H9 (cell line): ENCODE results near the gene PDGFB. TPM values are rescaled to one million over a fixed set of nuclear protein-coding genes. Genes with fewer than 3 reads are reported as not detected.

ENCODE experiments used
- DNase-seq: peaks from one replicate; pipeline ENCODE4 v3.0.0-alpha.2; 2017
- H2AFZ ChIP-seq: one replicate; pipeline ENCODE4 v1.6.1; 2013; ENCODE audit warnings: mild to moderate bottlenecking, low read length, control low read depth, moderate library complexity
- H2AK5ac ChIP-seq: 2 replicates; pipeline ENCODE4 v1.6.1; 2013; ENCODE audit warnings: low read length, control low read depth, mixed read lengths; ENCODE audit not compliant: insufficient read length
- H2BK120ac ChIP-seq: one replicate; pipeline ENCODE4 v1.6.1; 2013; ENCODE audit warnings: low read depth, mild to moderate bottlenecking, low read length, control low read depth, inconsistent platforms; ENCODE audit not compliant: poor library complexity, severe bottlenecking
- H2BK12ac ChIP-seq: 2 replicates; pipeline ENCODE4 v1.6.1; 2013; ENCODE audit warnings: low read length, control low read depth, mixed read lengths, low read depth; ENCODE audit not compliant: insufficient read length
- H2BK15ac ChIP-seq: 2 replicates; pipeline ENCODE4 v1.6.1; 2013; ENCODE audit warnings: low read depth, low read length, control low read depth
- H2BK20ac ChIP-seq: one replicate; pipeline ENCODE4 v1.6.1; 2013; ENCODE audit warnings: low read depth, mild to moderate bottlenecking, low read length, control low read depth, inconsistent platforms; ENCODE audit not compliant: poor library complexity, severe bottlenecking
- H2BK5ac ChIP-seq: 2 replicates; pipeline ENCODE4 v1.6.1; 2013; ENCODE audit warnings: low read length, control low read depth, mixed read lengths; ENCODE audit not compliant: insufficient read length
- H3K14ac ChIP-seq: 2 replicates; pipeline ENCODE4 v1.6.1; 2013; ENCODE audit warnings: low read length, control low read depth; ENCODE audit not compliant: insufficient read depth
- H3K18ac ChIP-seq: 2 replicates; pipeline ENCODE4 v1.6.1; 2013; ENCODE audit warnings: low read depth, mild to moderate bottlenecking, mixed read lengths, low read length, control low read depth; ENCODE audit not compliant: insufficient read length
- H3K23ac ChIP-seq: 2 replicates; pipeline ENCODE4 v1.6.1; 2013; ENCODE audit warnings: low read length, control low read depth, mixed read lengths, low read depth; ENCODE audit not compliant: insufficient read length
- H3K23me2 ChIP-seq: 2 replicates; pipeline ENCODE4 v1.6.1; 2013; ENCODE audit warnings: low read depth, mild to moderate bottlenecking, mixed read lengths, low read length, control low read depth; ENCODE audit not compliant: insufficient read length, poor library complexity, severe bottlenecking
- H3K27ac ChIP-seq: 2 replicates; pipeline ENCODE4 v1.5.1; 2013; ENCODE audit warnings: low read length, control low read depth, mixed read lengths, low read depth; ENCODE audit not compliant: insufficient read length
- H3K27me3 ChIP-seq: 2 replicates; pipeline ENCODE4 v1.6.1; 2013; ENCODE audit warnings: low read length, control low read depth, inconsistent platforms; ENCODE audit not compliant: insufficient read depth
- H3K4ac ChIP-seq: 2 replicates; pipeline ENCODE4 v1.6.1; 2013; ENCODE audit warnings: low read depth, mild to moderate bottlenecking, control low read depth, inconsistent platforms, low read length, moderate library complexity
- H3K4me1 ChIP-seq: 2 replicates; pipeline ENCODE4 v1.6.1; 2013; ENCODE audit warnings: low read length, control low read depth, inconsistent platforms; ENCODE audit not compliant: insufficient read depth
- H3K4me2 ChIP-seq: 2 replicates; pipeline ENCODE4 v1.6.1; 2013; ENCODE audit warnings: low read length, control low read depth, mixed read lengths; ENCODE audit not compliant: insufficient read length, insufficient read depth
- H3K56ac ChIP-seq: 2 replicates; pipeline ENCODE4 v1.6.1; 2013; ENCODE audit warnings: low read depth, mild to moderate bottlenecking, mixed read lengths, low read length, control low read depth; ENCODE audit not compliant: insufficient read length
- H3K79me1 ChIP-seq: 2 replicates; pipeline ENCODE4 v1.6.1; 2013; ENCODE audit warnings: low read depth, mild to moderate bottlenecking, moderate library complexity, low read length, control low read depth, inconsistent platforms; ENCODE audit not compliant: insufficient read depth, poor library complexity, severe bottlenecking
- H3K79me2 ChIP-seq: 2 replicates; pipeline ENCODE4 v1.6.1; 2013; ENCODE audit warnings: low read length, control low read depth, inconsistent platforms; ENCODE audit not compliant: insufficient read depth
- H3K9ac ChIP-seq: 2 replicates; pipeline ENCODE4 v1.6.1; 2013; ENCODE audit warnings: low read length, control low read depth, mixed read lengths; ENCODE audit not compliant: insufficient read length; ENCODE audit errors: extremely low read depth
- H3K9me3 ChIP-seq: one replicate; pipeline ENCODE4 v1.6.1; 2013; ENCODE audit warnings: low read depth, low read length, inconsistent platforms; ENCODE audit not compliant: control insufficient read depth
- H3T11ph ChIP-seq: one replicate; pipeline ENCODE4 v1.6.1; 2013; ENCODE audit warnings: mild to moderate bottlenecking, low read length, control low read depth, inconsistent platforms
- H4K20me1 ChIP-seq: one replicate; pipeline ENCODE4 v1.6.1; 2013; ENCODE audit not compliant: control insufficient read depth, insufficient read length, insufficient read depth
- H4K5ac ChIP-seq: 2 replicates; pipeline ENCODE4 v1.6.1; 2013; ENCODE audit warnings: low read depth, mild to moderate bottlenecking, mixed read lengths, low read length, control low read depth; ENCODE audit not compliant: insufficient read length
- H4K8ac ChIP-seq: replicated peaks from 2 replicates; pipeline ENCODE4 v1.6.1; 2013; ENCODE audit warnings: low read length, control low read depth, mixed read lengths, low read depth; ENCODE audit not compliant: insufficient read length
- H4K91ac ChIP-seq: 2 replicates; pipeline ENCODE4 v1.6.1; 2013; ENCODE audit warnings: low read depth, mild to moderate bottlenecking, moderate library complexity, mixed read lengths, low read length, control low read depth; ENCODE audit not compliant: insufficient read length
- H3K27ac Mint-ChIP-seq, 3 experiments: 2 replicates in 2 of 3; 3 replicates in 1 of 3; pipeline ENCODE4 v1.8.0; 2020 to 2021; ENCODE audit warnings: mixed read lengths in 3 of 3, mild to moderate bottlenecking in 1 of 3, moderate library complexity in 1 of 3
- H3K27me3 Mint-ChIP-seq: 2 replicates; pipeline ENCODE4 v1.8.0; 2021; ENCODE audit warnings: low read depth, mild to moderate bottlenecking, moderate library complexity, mixed read lengths
- H3K36me3 Mint-ChIP-seq, 3 experiments: 2 replicates in 2 of 3; 3 replicates in 1 of 3; pipeline ENCODE4 v1.8.0; 2020 to 2021; ENCODE audit warnings: low read depth in 3 of 3, mixed read lengths in 3 of 3; ENCODE audit not compliant: insufficient read depth in 1 of 3
- H3K4me1 Mint-ChIP-seq, 2 experiments: 2 replicates each; pipeline ENCODE4 v1.8.0; 2020; ENCODE audit warnings: mixed read lengths in 2 of 2
- H3K4me3 Mint-ChIP-seq, 2 experiments: 2 replicates in 1 of 2; 3 replicates in 1 of 2; pipeline ENCODE4 v1.8.0; 2020 to 2021; ENCODE audit warnings: mild to moderate bottlenecking in 2 of 2, mixed read lengths in 2 of 2, moderate library complexity in 1 of 2
- H3K9me3 Mint-ChIP-seq, 2 experiments: 2 replicates in 1 of 2; 3 replicates in 1 of 2; pipeline ENCODE4 v1.8.0; 2020; ENCODE audit warnings: mild to moderate bottlenecking in 2 of 2, mixed read lengths in 2 of 2, moderate library complexity in 1 of 2
- WGBS: extraction: QIAGEN DNeasy Blood & Tissue Kit; methylation state at CpG from one replicate; pipeline ENCODE4 v1.1.7; 2013; ENCODE audit warnings: missing lambda C conversion rate, low lambda C conversion rate, mixed read lengths; ENCODE audit not compliant: insufficient read length; ENCODE audit errors: extremely low coverage; 5-methylcytosine and 5-hydroxymethylcytosine counted together
- total RNA-seq: library from RNA; stranded (reverse); gene quantifications from 2 replicates; pipeline ENCODE4 v1.2.1, GENCODE V29; 2021
- TF ChIP-seq, protein P1 (sequence below): fragments of 200-600 bp; sonication (generic); conservative IDR thresholded peaks from 3 replicates; pipeline ENCODE4 v1.8.0; 2021; ENCODE audit warnings: antibody characterized with exemption, mild to moderate bottlenecking

PDGFB gene
- total RNA-seq, 1 experiment from 2014 or later: 6.1 TPM

DNA sequence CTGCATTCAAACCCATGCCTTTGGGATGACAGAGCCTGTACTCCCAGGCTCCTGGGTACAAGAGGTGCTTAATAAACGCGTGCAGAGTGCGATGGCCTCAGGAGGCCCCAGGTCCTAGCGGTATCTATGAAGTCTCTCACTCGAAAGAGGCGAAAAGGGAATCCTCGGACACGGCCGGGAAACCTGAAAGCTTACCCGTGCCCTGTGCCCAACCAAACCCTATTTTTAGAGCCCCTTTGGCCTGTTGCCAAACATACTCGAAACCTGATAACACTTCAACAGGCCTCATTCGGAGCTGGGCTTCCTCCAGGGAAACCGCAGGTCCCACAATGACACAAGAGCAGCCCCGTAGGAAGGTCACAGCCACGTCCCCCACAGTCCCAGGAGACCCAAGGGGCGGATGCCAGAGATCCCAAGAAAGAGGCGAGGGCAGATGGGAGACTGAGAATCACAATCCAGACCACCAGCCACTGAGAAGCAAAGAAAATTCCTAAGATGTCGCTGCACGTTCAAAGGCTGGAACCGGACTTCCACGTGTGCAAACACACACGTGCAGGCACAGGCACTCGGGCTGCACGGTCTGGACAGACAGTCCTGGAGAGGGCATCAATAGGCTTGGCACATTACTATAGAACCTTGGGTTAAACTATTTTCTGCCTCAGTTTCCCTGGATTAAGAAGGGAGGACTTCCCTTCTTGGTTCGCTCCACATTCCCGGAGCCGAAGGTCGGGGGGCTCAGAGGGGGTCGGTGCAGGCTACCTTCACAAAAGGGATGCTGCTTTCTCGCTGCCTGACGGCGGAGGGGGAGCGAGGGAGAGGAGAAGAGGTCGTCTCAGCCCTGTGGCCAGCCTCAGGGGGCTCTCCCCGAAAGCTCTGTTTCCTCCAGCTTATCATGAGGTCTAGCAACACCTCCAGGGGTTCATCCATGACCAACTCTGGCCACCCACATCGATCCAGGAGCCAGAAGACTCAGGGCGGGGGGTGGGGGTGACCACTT lies 8.2 kb downstream of the PDGFB start:
- H4K5ac ChIP-seq: no peak overlapping the region

More for the DNA sequence above, 8.2 kb downstream of the PDGFB start:
- Histone ChIP-seq H3K9me3 (no peaks in the 10 kb centered on the region), H2AFZ (no peak overlapping the region), H2BK5ac (no peak overlapping the region), H4K20me1 (peaks cover 4% of the 10 kb centered on the region), H3K18ac (no peak overlapping the region), H3K14ac (no peak overlapping the region), H2BK15ac (no peak overlapping the region), H3K27ac (no peak overlapping the region), H3K23me2 (no peaks in the 10 kb centered on the region), H2AK5ac (no peak overlapping the region), H2BK20ac (no peak overlapping the region), H4K8ac (no peak overlapping the region), H3K9ac (no peak overlapping the region), H3K23ac (no peak overlapping the region), H3K27me3 (no peaks in the 10 kb centered on the region; the same call in 1 of the 2 replicates), H3K4ac (no peak overlapping the region), H3K4me1 (no peaks in the 10 kb centered on the region; the same call in 1 of the 2 replicates), H3K79me2 (no peaks in the 10 kb centered on the region), H2BK120ac (no peak overlapping the region), H3K56ac (no peak overlapping the region), H2BK12ac (no peak overlapping the region), H3K4me2 (no peak overlapping the region), H3T11ph (no peak overlapping the region), H4K91ac (no peak overlapping the region), H3K79me1 (no peaks in the 10 kb centered on the region)
- TF ChIP-seq, protein P1, sequence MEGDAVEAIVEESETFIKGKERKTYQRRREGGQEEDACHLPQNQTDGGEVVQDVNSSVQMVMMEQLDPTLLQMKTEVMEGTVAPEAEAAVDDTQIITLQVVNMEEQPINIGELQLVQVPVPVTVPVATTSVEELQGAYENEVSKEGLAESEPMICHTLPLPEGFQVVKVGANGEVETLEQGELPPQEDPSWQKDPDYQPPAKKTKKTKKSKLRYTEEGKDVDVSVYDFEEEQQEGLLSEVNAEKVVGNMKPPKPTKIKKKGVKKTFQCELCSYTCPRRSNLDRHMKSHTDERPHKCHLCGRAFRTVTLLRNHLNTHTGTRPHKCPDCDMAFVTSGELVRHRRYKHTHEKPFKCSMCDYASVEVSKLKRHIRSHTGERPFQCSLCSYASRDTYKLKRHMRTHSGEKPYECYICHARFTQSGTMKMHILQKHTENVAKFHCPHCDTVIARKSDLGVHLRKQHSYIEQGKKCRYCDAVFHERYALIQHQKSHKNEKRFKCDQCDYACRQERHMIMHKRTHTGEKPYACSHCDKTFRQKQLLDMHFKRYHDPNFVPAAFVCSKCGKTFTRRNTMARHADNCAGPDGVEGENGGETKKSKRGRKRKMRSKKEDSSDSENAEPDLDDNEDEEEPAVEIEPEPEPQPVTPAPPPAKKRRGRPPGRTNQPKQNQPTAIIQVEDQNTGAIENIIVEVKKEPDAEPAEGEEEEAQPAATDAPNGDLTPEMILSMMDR: no peak
- Mint-ChIP-seq H3K4me1 (peaks cover 52 to 63% of the 10 kb centered on the region in 2 experiments), H3K27me3 (peaks cover 67% of the 10 kb centered on the region), H3K27ac (peak overlapping the region in 1 of 3 experiments; percentile 68; a peak in 2 of 7 replicates), H3K9me3 (peaks cover 2% of the 10 kb centered on the region in 2 experiments; a peak in 3 of 5 replicates), H3K36me3 (peaks cover 0 to 3% (median 2%) of the 10 kb centered on the region in 3 experiments; a peak in 3 of 7 replicates), H3K4me3 (no peak overlapping the region)
- WGBS: no CpG with 5 or more reads among the region's 37 CpGs
- no peak for DNase-seq
